ENCODE results near the gene ZMAT3. TPM values are rescaled to one million over a fixed set of nuclear protein-coding genes. Genes with fewer than 3 reads are reported as not detected.
A peak's percentile ranks its signal among the peaks of the same experiment; 100 is the strongest.

ZMAT3 gene
- total and polyA plus RNA-seq, 2 of the 8 experiments (the other 6 are each of a cell fraction or from before 2014, with no cell fraction given), result 5.0 to 9.2 TPM

DNA sequence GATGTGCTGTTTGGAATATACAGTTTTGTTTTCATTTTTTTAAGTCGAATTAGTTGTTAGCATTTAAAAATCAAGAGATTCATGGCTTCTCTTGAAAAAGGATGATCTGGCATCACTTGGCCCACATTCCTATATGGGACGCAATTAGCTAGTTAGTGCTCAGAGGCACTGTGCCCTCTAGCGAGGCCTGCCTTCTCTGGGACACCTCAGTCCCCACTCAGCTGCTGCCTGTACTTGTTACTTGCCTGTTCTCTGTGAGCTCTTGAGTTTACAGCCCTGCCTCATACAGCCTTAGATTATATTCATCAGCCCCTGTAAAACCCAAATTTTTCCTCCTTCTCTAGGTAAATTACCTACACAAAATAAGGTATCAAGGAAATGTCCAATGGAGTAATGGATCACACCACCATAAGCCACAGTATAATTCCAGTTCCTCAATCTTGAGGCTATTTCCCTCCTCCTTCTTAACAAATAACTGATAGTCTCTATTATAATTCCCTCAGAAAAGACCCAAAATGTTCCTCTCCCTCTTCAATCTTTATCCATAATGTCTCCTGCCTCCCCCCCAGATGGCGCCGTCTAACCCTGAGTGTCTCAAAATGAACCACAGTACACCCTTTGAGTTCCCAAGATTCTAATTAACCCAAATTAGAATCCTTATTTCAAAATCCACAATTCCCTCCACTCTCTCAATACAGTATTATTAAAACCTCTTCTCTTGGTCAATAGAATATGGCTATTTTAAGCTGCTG, 2.7 kb downstream of the ZMAT3 start:
- DNase-seq (ENCODE audit: low read depth in 1 of 2, low spot score in 2 of 2) (no peak), FAIRE-seq (no peak)
- H3K4me2 ChIP-seq (ENCODE audit: insufficient read depth in 1 of 2, low read depth in 2 of 2, low read length in 2 of 2), result no peak overlapping the region

More for the DNA sequence above, 2.7 kb downstream of the ZMAT3 start:
- no peak overlapping the region for H3K18ac ChIP-seq (ENCODE audit: extremely low read depth, low read length)
- H3K9ac ChIP-seq (replicated peaks in 1 of 4; ENCODE audit: extremely low read depth in 1 of 4, low read depth in 3 of 4, low read length in 3 of 4), result no peak overlapping the region
- no peak overlapping the region for H3K4ac ChIP-seq (replicated peaks; ENCODE audit: insufficient read length, low read depth, low read length)
- no peaks in the 10 kb centered on the region for H3K9me3 ChIP-seq (ENCODE audit: insufficient read depth in 2 of 2, low read depth in 1 of 2, low read length in 1 of 2)
- POLR2A ChIA-PET (ENCODE audit: partially characterized antibody), result no interaction called here
- H3K27me3 ChIP-seq (replicated peaks in 1 of 4; ENCODE audit: control insufficient read depth in 3 of 4, extremely low read depth in 1 of 4, insufficient read depth in 3 of 4, low read length in 3 of 4), result peaks cover 0 to 2% (median 0%) of the 10 kb centered on the region in 4 experiments; a peak in 2 of 7 replicates
- H3K79me1 ChIP-seq (ENCODE audit: low read depth, low read length), result no peaks in the 10 kb centered on the region
- no peak overlapping the region for H2BK15ac ChIP-seq (ENCODE audit: low read length)
- no peak overlapping the region for H2AFZ ChIP-seq (ENCODE audit: low read length)
- H2BK12ac ChIP-seq (ENCODE audit: low read depth, low read length), result no peak overlapping the region
- no peak overlapping the region for H2BK5ac ChIP-seq (ENCODE audit: low read depth, low read length)
- peaks cover 0 to 5% (median 0%) of the 10 kb centered on the region in 4 experiments; a peak in 3 of 8 replicates for H3K36me3 ChIP-seq (ENCODE audit: control insufficient read depth in 2 of 4, insufficient read depth in 4 of 4, low read length in 3 of 4)
- H3K4me1 ChIP-seq (replicated peaks in 1 of 4; ENCODE audit: control insufficient read depth in 3 of 4, insufficient read depth in 4 of 4, low read length in 3 of 4), result peaks cover 0 to 7% (median 4%) of the 10 kb centered on the region in 4 experiments; a peak in 3 of 7 replicates
- H3K79me2 ChIP-seq (ENCODE audit: control insufficient read depth in 1 of 2, insufficient read depth in 2 of 2, low read length in 2 of 2), result no peaks in the 10 kb centered on the region
- no peak overlapping the region for H2BK120ac ChIP-seq (replicated peaks; ENCODE audit: low read depth, low read length)
- WGBS, 2 experiments (ENCODE audit: extremely low coverage in 1 of 2, insufficient coverage in 1 of 2, insufficient read length in 1 of 2, insufficient replicate concordance in 2 of 2, low coverage in 1 of 2, low lambda C conversion rate in 2 of 2, missing lambda C conversion rate in 1 of 2), result 80% methylated on average over 5 of the region's 5 CpGs; no CpG with 5 or more reads in 1 of the 2 experiments
- H3K4me3 ChIP-seq (ENCODE audit: extremely low read depth in 1 of 4, insufficient read depth in 2 of 4, low read depth in 3 of 4, low read length in 4 of 4), result no peak overlapping the region
- no peak overlapping the region for H4K91ac ChIP-seq (replicated peaks; ENCODE audit: insufficient read length, low read length)
- H3K27ac ChIP-seq (ENCODE audit: low read depth, low read length), result 0 out of 2 replicates have a peak overlapping the region, but pooled peaks have one; percentile 7
- no peak overlapping the region for H2BK20ac ChIP-seq (ENCODE audit: low read length)
- H3K23me2 ChIP-seq (ENCODE audit: low read depth, low read length), result peaks cover 8% of the 10 kb centered on the region
- CTCF ChIA-PET (ENCODE audit: partially characterized antibody), result interaction anchor here (0.6 to 7.4 kb wide), 28 partner anchors 8 to 283 kb away, joined by 3 to 81 read pairs (median 3); partner anchors contain the start of gene ZNF639
- no peaks in the 10 kb centered on the region for H4K20me1 ChIP-seq (replicated peaks in 1 of 2; ENCODE audit: control insufficient read depth in 1 of 2, insufficient read depth in 2 of 2, low read length in 2 of 2)
- no peak overlapping the region for H2AK5ac ChIP-seq (ENCODE audit: low read depth, low read length)
- no peak overlapping the region for H3K23ac ChIP-seq (ENCODE audit: insufficient read length)
- TF ChIP-seq RAD21 (IDR thresholded peaks at IDR 0.05 in 1 of 2, conservative IDR thresholded peaks at IDR 0.05 in 1 of 2; ENCODE audit: low read depth in 2 of 2, low read length in 2 of 2) (peak; percentile 66 to 74), EZH2 (IDR thresholded peaks at IDR 0.05; ENCODE audit: low read depth, low read length, severe bottlenecking) (no peak), SRF (IDR thresholded peaks at IDR 0.05; ENCODE audit: low read depth, low read length) (no peak), CTBP2 (IDR thresholded peaks at IDR 0.05; ENCODE audit: borderline replicate concordance, insufficient read depth, insufficient read length, low read length) (no peak), RNF2 (IDR thresholded peaks at IDR 0.05; ENCODE audit: borderline replicate concordance, low read depth, low read length, missing control alignments, poor library complexity, severe bottlenecking) (no peak)
- TF ChIP-seq, protein P1, sequence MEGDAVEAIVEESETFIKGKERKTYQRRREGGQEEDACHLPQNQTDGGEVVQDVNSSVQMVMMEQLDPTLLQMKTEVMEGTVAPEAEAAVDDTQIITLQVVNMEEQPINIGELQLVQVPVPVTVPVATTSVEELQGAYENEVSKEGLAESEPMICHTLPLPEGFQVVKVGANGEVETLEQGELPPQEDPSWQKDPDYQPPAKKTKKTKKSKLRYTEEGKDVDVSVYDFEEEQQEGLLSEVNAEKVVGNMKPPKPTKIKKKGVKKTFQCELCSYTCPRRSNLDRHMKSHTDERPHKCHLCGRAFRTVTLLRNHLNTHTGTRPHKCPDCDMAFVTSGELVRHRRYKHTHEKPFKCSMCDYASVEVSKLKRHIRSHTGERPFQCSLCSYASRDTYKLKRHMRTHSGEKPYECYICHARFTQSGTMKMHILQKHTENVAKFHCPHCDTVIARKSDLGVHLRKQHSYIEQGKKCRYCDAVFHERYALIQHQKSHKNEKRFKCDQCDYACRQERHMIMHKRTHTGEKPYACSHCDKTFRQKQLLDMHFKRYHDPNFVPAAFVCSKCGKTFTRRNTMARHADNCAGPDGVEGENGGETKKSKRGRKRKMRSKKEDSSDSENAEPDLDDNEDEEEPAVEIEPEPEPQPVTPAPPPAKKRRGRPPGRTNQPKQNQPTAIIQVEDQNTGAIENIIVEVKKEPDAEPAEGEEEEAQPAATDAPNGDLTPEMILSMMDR (IDR thresholded peaks at IDR 0.05; ENCODE audit: control extremely low read depth in 1 of 3, insufficient read depth in 1 of 3, low read depth in 1 of 3, low read length in 3 of 3), result peak; percentile 3 to 40 (median 38); a peak in 3 of 4 replicates
- H4K5ac ChIP-seq (ENCODE audit: insufficient read length, low read depth, low read length), result no peak overlapping the region
- H4K8ac ChIP-seq (ENCODE audit: extremely low read depth, insufficient read depth, low read length), result no peak overlapping the region
- no peak overlapping the region for H3K56ac ChIP-seq (replicated peaks; ENCODE audit: insufficient read length, low read depth, low read length)
- H3K14ac ChIP-seq (ENCODE audit: insufficient read length), result no peak overlapping the region
